ENCODE results near the gene TEK. TPM values are rescaled to one million over a fixed set of nuclear protein-coding genes. Genes with fewer than 3 reads are reported as not detected.
"Not testable (repeated sequence)": the region's sequence is repeated elsewhere in the genome, so short reads cannot be mapped to it uniquely, and the experiment has no call there.

The TEK gene
- total RNA-seq, 4 donors from 2014 or later: 9.8 to 20.0 (median 16.7) TPM

DNA sequence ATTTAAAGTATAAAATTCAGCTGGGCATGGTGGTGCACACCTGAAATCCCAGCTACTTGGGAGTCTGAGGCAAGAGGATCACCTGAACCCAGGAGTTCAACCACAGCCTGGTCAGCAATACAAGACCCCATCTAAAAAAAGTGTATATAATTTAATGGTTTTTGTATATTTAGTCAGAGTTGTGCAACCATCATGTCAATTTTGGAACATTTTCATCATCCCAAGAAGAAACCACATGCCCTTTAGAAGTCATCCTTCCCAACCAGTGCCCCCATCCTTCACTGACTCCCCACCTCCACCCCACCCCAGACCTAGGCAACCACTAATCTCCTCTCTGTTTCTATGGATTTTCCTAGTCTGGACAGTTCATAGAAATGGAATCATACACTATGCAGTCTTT lies 18.8 kb upstream of the TEK start:
- Histone ChIP-seq H3K9me3 (no peaks in the 10 kb centered on the region), H3K27ac (no peak overlapping the region), H3K27me3 (no peaks in the 10 kb centered on the region), H3K4me1 (peaks cover 0 to 22% (median 2%) of the 10 kb centered on the region in 4 donors), H3K36me3 (no peaks in the 10 kb centered on the region), H3K4me3 (no peak overlapping the region)
- TF ChIP-seq EP300 (IDR thresholded peaks at IDR 0.05): no peak
- no peak for TF ChIP-seq POLR2A (IDR thresholded peaks at IDR 0.05)
- no peak for TF ChIP-seq CTCF (IDR thresholded peaks at IDR 0.05)
- no peak for DNase-seq (ENCODE audit: low spot score in 2 of 2)

GRCh38 chr9:27090711-27091110 lies 18.3 kb upstream of the TEK start:
- no peaks in the 10 kb centered on the region for H3K9me3 ChIP-seq
- no peak for TF ChIP-seq POLR2A (IDR thresholded peaks at IDR 0.05)
- no peak for TF ChIP-seq CTCF (IDR thresholded peaks at IDR 0.05)
- TF ChIP-seq EP300 (IDR thresholded peaks at IDR 0.05): no peak
- no peak overlapping the region for H3K27ac ChIP-seq
- H3K4me3 ChIP-seq: no peak overlapping the region
- no peaks in the 10 kb centered on the region for H3K36me3 ChIP-seq
- peaks cover 0 to 18% (median 2%) of the 10 kb centered on the region in 4 donors for H3K4me1 ChIP-seq
- no peaks in the 10 kb centered on the region for H3K27me3 ChIP-seq
- DNase-seq (ENCODE audit: low spot score in 2 of 2): no peak
- WGBS, 2 donors: 97 to 100% methylated on average over 1 of the region's 1 CpG

DNA sequence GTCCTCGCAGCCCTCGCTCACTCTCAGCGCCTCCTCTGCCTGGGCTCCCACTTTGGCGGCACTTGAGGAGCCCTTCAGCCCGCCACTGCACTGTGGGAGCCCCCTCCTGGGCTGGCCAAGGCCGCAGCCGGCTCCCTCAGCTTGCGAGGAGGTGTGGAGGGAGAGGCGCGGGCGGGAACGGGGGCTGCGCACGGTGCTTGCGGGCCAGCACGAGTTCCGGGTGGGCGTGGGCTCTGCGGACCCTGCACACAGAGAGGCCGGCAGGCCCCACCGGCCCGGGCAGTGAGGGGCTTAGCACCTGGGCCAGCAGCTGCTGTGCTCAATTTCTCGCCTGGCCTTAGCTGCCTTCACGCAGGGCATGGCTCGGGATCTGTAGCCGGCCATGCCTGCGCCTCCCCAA lies 16.5 kb upstream of the TEK start:
- 96 to 99% methylated on average over 18 to 27 of the region's 27 CpGs for WGBS, 2 donors
- not testable (repeated sequence) for DNase-seq (ENCODE audit: low spot score in 2 of 2); H3K9me3 ChIP-seq

GRCh38 chr9:27093384-27094067 lies 15.5 kb upstream of the TEK start:
- not testable (repeated sequence) for H3K4me3 ChIP-seq; DNase-seq (ENCODE audit: low spot score in 2 of 2); H3K36me3 ChIP-seq; H3K4me1 ChIP-seq; H3K27me3 ChIP-seq; H3K27ac ChIP-seq; H3K9me3 ChIP-seq
- 85 to 88% methylated on average over 17 of the region's 17 CpGs for WGBS, 2 donors

More for the DNA sequence above, 16.5 kb upstream of the TEK start:
- H3K27ac ChIP-seq, H3K4me3 ChIP-seq, H3K36me3 ChIP-seq, H3K4me1 ChIP-seq, H3K27me3 ChIP-seq: not testable (repeated sequence)

DNA sequence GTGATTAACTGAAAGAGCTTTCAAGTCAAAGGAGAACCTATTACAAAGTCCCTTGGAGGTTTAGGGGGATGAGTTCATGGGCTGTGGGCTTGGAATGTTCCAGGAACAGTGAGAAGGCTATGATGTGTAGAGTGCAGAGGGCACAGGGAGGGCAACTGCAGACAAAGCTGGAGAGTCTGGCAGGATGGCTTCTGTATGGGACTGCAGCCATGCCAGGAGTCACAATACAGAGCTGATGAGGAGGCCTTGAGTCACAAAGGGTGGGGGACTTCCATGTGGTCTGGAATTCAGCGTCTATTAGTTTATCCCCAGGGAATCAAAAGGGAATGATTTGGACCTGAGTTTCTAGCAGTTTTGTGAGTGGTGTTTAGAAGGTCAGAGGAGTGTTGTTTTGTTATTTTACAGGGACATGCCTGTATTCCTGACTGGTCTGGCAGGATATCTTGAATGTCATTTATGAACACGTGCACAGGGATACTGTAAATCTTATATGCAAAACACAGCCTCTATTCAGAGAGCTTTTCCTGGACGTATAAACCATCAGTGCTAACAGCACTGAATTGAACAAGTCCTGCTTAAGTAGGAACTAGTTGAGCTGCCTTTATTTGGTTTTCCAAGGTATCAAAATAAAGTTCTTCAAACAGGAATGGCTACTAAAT lies 14.3 kb upstream of the TEK start:
- H3K27ac ChIP-seq: peak overlapping the region in 1 of 4 donors; percentile 66
- no peak for TF ChIP-seq CTCF (IDR thresholded peaks at IDR 0.05)
- no peak for TF ChIP-seq EP300 (IDR thresholded peaks at IDR 0.05)
- no peak for TF ChIP-seq POLR2A (IDR thresholded peaks at IDR 0.05)
- H3K27me3 ChIP-seq: no peaks in the 10 kb centered on the region
- H3K4me3 ChIP-seq: no peak overlapping the region
- H3K9me3 ChIP-seq: no peaks in the 10 kb centered on the region
- peaks cover 0 to 4% (median under 1%) of the 10 kb centered on the region in 4 donors for H3K4me1 ChIP-seq
- DNase-seq (ENCODE audit: low spot score in 2 of 2): no peak
- WGBS, 2 donors: 2 to 12% methylated on average over 3 of the region's 3 CpGs
- H3K36me3 ChIP-seq: no peaks in the 10 kb centered on the region

- TF ChIP-seq POLR2A (IDR thresholded peaks at IDR 0.05): no peak
- TF ChIP-seq EP300 (IDR thresholded peaks at IDR 0.05): no peak
- TF ChIP-seq CTCF (IDR thresholded peaks at IDR 0.05): no peak
- peaks cover 0 to 3% (median 0%) of the 10 kb centered on the region in 4 donors for H3K9me3 ChIP-seq
- H3K27me3 ChIP-seq: no peaks in the 10 kb centered on the region
- no peak for DNase-seq (ENCODE audit: low spot score in 2 of 2)
- H3K4me3 ChIP-seq: no peak overlapping the region
- H3K4me1 ChIP-seq: peaks cover 0 to 10% (median 7%) of the 10 kb centered on the region in 4 donors
- H3K27ac ChIP-seq: no peak overlapping the region
- no peaks in the 10 kb centered on the region for H3K36me3 ChIP-seq
- 89 to 93% methylated on average over 2 of the region's 2 CpGs for WGBS, 2 donors
Measured at GRCh38 chr9:27107241-27107640, 1.8 kb upstream of the TEK start.

Measured in tibial nerve (tissue), 4 donors.